CD4-positive, alpha-beta T cell treated with Interleukin-17A for 4 hours (primary cell): Measurements from ENCODE around the gene GTF2IRD1.
"Not testable (repeated sequence)": the region's sequence is repeated elsewhere in the genome, so short reads cannot be mapped to it uniquely, and the experiment has no call there.

ENCODE experiments used
- DNase-seq: peaks from one replicate; pipeline ENCODE4 v3.0.0-alpha.2; 2020; ENCODE audit warnings: mixed read lengths

Gene GTF2IRD1

DNA sequence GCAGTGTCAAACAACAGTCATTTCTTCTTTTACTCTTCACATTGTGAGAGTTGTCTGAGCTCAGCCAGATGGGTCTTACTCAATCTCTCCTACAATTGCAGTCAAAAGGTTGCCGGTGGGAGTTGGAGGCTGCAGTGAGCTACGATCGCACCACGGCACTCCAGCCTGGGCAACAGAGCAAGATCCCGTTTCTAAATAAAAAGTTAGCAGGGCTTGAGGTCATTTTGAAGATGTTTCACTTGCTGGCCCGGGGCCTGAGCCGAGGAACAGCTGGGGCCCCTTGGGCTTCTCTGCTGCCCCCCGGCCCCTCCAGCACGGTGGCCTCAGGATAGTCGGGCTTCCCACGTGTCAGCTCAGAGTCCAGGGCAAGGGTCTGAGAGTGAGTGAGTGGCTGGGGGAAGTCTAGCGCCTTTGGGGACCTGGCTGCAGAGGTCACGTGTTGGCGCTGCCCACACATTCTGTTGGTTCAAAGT lies 40.4 kb downstream of the GTF2IRD1 start:
- no peak for DNase-seq

DNA sequence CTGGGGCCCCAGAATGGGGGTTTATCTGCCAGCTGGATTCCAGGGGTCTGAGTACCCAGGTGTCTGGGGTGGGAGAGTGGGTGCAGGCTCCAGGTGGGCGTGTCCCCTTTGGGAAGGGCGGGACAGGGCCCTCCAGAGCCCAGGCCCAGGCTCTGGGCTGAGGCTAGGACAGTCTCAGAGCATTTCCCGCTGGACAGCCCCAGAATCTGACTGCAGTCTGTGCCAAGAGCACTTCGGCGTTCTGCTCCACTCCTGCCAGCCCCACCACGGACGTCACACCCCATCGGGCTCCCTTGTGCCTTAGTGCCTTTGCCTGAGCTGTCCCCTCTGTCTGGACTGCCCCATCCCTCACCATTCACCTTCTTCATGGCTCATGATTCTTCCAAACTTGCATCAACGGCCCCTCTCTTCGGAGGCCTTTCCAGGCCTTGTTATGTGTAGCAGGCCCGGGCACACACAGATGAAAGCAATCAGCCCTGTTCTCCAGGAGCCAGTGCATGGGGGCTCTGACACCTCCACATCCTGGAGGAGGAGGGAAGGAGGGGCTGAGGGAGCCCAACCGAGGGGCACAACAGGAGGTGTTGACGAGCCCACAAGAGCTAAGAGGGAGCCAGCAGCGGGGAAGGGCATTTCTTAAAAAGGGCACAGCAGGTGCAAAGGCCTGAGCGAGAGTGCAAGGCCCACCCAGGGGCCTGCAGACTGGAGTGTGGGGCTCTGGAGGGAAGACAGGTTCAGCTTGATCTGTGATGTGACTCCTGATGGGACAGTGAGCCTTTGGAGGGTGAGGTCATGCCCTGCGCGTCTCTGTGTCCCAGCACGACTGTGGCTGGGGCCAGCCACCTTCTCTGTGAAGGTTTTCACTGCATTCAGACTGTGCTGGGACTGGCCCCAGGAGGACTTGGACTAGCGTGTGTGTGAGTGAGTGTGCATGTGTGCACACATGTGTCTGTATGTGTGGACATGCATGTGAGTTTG lies 41.7 kb downstream of the GTF2IRD1 start:
- DNase-seq = no peak

DNA sequence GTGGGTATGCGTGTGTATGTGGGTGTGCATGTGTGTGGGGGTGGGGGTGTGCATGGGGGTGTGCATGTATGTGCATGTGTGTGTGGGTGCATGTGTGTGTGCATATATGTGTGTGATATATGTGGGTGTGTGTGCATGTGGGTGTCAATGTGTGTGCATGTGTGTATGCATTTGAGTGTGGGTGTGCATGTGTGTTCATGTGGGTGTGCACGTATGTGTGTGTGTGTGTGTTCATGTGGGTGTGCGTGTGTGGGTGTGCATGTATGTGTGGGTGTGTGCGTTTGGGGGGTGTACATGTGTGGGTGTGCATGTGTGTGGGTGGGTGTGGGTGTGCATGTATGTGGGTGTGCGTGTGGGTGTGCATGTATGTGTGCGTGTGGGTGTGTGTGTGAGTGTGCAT lies 42.6 kb downstream of the GTF2IRD1 start:
- DNase-seq = no peak

DNA sequence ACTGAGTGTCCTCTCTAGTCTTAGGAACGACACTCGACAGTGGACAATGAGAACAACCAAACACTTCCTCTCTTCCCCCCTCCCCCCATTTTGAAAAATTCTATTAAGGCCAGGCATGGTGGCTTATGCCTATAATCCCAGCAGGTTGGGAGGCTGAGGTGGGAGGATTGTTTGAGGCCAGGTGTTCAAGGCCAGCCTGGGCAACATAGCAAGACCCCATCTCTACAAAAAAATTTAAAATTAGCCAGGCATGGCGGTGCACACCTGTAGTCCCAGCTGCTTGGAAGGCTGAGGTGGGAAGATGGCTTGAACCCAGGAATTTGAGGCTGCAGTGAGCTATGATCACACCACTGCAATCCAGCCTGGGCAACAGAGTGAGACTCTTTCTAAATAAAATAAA lies 43.1 kb downstream of the GTF2IRD1 start:
- DNase-seq = not testable (repeated sequence)

DNA sequence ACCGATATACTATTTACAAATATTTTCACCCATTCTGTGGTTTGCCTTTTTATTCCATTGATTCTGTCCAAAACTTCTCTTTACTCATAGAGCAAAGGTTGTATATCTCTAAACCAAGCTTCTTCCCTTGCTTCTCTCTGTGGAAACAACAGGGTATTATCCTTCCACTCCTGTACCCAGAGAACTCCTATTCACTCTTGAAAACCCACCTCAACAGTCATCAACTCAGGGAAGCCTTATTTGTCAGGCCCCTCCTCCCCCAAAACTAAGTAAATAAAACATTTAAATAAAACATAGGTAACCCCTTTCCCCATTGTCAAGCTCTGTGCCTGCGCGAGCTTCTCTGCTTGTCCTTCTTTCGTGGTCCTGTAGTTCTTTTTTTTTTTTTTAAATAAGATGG lies 44.6 kb downstream of the GTF2IRD1 start:
- DNase-seq = no peak

DNA sequence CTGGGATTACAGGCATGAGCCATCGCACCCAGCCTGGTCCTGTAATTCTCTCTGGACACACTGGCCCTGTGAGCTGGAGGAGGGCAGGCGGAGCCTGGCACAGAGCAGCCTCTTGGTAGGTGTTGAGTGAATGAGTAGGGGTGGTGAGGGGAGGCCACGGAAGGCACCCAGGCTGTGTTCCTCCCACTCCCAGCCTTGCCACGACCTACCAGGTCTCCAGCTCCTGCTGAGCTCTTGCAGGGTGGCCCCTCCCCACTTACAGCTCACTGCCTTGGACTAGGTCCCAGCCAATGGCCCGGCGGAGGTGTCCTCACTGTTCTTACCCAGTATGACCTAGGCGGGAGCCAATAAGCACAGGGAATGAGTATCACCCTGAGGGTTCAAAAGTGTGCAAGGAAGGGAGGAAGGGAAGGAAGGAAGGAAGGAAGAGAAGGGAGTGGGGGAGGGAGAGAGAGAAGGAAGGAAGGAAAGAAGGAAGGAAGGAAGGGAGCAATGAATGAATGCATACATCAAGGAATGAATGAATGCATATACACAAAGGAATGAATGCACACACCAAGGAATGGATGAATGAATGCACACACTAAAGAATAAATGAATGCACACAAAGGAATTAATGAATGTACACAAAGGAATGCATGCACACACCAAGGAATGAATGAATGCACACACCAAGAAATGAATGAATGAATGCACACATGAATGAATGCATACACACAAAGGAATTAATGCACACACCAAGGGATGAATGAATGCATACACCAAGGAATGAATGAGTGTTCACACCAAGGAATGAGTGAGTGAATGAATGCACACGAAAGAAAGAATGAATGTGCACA lies 45.5 kb downstream of the GTF2IRD1 start:
- DNase-seq = no peak

DNA sequence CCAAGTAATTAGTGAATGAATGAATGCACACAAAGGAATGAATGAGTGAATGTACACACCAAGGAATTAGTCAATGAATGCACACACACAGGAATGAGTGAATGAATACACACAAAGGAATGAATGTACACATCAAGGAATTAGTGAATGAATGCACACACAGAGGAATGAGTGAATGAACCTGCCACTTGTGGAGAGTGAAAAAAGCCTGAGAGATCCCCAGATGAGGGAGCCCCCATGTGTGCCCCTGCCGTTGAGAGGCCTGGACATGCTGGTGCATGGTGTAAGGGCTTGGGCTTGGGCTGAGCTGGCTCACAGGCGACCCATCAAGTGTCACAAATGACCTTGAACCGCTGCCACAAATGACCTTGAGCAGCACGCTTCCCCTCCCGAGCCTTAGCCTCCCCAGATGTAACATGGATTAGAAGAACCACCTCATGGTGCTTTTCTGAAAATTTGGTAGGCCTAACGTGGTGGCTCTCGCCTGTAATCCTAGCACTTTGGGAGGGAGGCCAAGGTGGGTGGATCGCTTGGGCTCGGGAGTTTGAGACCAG lies 46.2 kb downstream of the GTF2IRD1 start:
- no peak for DNase-seq

DNA sequence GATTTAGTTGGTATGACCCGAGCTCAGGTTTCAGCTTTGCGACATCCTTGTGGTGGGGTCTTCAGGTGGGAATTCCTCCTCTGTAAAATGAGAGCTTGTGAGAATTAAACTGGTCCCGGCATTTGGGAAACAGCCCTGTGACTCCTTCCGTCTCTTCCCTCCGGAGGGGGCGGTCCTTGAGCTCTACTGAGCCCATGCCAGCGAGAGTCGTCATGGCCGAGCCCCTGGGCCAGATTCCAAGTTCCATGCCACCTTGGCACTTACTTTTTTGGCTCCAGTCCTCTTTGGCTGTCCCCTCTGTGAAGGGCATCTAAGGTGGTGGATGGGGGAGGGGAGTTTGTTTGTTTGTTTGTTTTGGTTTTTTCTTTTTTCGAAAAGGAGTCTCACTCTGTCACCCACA lies 47.6 kb downstream of the GTF2IRD1 start:
- DNase-seq = no peak

DNA sequence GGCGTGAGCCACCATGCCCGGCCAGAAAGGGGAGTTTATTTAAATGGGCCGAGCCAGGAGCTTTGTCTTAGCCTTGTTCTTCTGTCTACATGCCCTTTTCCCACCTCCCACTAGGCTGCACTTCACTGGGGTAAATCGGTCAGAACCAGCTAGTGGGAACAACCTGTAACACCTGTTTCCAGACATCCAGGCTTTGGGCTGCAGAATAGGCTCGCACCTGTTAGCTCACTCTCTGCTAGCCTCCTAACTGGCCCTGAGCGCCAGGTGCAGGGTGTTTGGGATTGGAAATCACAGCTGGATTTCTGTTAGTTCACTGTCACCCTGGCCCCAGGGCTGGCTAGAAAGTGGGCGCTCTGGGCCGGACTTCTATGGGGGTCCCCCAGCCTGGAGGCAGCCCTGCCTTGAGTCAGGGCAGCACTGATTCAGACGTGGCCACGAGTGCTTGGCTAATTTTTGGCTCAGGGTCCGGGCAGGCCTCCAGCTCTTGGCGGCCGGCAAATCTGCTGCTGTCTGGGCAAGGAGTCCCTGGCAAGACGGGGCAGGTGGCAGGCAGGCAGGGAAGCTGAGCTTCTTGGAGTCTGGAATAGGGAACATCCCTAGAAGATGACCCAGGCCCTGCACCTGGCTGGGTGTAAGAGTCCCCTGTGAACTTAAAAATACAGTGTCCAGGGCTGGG lies 48.6 kb downstream of the GTF2IRD1 start:
- DNase-seq = no peak

DNA sequence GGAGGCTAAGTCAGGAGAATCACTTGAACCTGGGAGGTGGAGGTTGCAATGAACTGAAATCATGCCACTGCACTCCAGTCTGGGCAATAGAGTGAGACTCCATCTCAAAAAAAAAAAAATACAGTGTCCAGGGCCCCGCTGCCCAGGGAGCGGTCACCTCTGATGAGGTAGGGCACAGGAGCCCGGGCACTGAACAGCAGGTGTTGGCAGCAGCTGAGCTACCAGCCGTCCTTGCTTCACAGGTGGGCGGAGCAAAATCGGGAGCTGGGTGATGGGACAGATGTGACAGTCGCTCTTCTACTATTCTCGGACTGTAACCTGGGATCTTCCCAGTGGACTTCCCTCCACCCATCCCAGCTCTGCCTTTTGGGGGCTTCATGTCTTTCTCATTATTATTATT lies 49.4 kb downstream of the GTF2IRD1 start:
- DNase-seq = no peak

DNA sequence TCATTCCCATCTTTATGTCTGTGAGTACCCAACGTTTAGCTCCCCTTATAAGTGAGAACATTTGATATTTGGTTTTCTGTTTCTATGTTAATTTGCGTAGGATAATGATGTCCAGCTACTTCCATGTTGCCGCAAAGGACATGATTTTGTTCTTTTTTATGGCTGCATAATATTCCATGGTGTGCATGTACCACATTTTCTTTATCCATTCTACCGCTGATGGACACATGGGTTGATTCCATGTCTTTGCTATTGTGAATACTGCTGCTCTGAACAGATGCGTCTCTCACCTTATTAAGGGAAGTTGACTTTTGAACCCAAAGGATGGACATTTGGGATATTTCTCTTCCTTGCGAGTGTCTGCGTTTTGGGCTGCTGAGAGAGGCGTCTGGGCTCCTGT lies 50.2 kb downstream of the GTF2IRD1 start:
- no peak for DNase-seq

DNA sequence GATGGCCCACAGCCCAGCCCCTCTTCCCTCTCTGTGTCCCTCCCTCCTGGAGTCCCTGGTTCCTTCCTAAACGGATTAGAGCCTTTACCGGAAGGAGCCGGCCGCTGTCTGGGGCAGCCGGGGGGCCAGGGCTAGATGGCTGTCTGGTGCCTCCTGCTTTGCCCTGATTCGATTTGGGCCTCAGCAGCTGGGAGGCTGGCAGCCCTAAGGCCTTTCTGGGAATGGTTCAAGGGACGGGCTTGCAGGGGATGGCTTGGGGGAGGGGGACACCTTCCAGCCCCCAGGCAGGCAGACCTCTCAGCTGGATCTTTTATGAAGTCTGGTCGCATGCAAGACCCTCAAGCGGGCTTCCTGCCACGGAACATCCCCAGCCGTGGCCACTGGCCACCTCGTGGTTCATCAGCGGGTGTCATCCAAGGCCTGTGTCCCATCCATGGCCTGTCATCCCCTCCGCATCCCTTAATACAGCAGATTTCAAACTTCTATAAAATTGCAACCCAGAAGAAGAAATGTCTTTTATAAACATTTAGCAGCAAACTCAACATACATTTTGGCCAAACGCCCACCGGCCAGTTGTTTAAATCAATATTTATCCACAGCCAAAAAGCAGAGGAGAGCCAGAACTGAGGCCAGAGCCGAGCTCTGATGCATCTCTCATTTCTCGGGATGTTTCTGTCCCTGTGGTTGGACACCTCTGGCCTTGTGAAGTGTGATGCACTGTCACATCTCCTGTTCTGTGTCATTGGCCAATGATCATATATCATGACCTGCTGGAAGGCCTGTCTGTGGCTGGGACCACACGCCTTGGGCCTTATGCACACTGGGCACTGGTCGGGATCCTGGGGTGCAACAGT lies 52.0 kb downstream of the GTF2IRD1 start:
- DNase-seq = no peak

DNA sequence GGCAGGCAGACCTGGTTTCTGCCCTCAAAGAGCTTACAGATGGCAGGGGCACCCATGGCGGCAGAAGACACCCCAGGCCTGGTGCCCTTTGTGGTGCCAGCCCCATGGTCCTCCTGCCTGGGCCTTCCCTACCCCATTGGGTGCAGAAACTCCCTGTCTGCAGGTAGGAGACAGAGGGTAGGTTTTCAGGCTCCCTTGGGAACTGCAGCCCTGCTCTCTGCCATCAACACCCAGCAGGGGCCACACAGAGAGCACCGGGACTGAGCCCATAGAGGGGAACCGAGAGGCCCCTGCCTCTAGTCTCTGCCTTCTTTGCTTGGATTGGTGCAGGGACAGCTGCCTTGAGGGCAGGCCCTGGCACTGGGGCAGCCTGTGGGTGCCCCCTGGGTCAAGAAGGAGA lies 52.6 kb downstream of the GTF2IRD1 start:
- DNase-seq = no peak

DNA sequence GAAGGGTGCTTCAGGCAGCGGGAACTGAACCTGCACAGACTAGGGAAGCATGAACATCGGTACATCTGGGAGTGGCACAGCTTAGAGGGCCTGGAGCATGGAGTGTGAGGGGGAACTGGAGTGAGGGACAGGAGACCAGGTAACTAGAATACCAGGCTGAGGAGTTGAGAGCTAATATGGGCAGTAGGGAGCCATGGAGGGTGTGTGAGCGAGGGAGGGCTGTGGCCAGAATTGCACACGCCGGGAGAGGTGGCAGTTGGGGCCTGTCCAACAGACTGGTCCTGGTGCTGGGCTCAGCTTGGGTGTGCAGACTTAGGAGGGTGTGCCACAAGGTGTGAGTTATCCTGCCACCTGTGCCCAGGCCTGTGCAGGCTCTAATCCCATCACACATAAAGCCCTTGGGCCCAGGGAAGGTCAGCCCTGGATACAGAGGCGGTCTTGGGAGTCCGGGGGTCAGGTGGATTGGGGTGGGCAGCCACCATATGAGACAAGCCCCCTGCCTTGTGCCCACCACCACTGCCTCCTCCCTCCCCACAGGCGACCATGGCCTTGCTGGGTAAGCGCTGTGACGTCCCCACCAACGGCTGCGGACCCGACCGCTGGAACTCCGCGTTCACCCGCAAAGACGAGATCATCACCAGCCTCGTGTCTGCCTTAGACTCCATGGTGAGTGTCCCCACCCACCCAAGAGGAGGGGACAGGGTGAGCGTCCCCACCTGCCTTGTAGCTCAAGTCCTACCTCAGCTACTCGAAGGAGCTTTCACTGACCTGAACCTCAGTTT lies 54.0 kb downstream of the GTF2IRD1 start:
- DNase-seq = no peak

DNA sequence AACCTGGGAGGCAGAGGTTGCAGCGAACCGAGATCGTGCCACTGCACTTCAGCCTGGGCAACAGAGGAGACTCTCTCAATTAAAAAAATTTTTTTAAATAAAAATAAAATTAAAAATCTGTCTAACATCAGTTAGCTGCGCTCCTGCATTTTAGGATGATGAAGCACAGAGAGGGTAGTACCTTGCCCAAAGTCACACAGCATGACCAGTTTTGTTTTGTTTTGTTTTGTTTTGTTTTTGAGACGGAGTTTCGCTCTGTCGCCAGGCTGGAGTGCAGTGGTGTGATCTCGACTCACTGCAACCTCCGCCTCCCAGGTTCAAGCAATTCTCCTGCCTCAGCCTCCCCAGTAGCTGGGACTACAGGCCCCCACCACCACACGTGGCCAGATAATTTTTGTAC lies 55.7 kb downstream of the GTF2IRD1 start:
- DNase-seq = not testable (repeated sequence)

DNA sequence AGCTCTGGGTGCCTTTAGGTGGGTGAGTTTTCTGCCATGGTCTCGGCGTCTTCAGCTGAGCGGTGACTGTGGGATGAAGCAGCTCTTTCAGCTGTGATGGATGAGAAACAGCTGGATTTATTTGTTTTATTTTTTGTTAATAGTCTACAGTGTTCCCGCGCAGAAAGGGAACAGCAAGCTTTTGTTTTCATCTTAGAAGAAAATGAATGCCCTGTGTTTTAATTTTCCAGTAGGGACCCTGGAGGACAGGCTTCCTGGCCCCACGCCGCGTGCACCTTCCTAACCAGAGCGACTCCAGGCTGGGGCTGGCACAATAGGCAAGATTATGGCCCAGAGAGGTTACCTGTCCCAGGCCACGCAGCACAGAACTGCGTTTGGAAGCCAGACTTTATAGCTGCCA lies 57.6 kb downstream of the GTF2IRD1 start:
- no peak for DNase-seq

DNA sequence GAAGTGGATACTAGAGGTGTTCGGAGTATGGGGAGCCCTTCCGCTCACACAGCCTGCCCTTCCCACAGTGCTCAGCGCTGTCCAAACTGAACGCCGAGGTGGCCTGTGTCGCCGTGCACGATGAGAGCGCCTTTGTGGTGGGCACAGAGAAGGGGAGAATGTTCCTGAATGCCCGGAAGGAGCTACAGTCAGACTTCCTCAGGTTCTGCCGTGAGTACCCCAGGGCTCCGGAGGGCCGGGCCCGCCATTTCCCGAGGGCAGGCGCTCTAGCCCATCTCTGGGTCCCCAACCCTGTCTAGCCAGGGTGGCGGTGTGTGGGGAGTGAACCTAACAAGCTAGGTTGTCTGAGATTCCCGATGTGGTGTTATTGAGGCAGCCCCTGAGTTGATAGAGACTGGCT lies 59.1 kb downstream of the GTF2IRD1 start:
- no peak for DNase-seq

DNA sequence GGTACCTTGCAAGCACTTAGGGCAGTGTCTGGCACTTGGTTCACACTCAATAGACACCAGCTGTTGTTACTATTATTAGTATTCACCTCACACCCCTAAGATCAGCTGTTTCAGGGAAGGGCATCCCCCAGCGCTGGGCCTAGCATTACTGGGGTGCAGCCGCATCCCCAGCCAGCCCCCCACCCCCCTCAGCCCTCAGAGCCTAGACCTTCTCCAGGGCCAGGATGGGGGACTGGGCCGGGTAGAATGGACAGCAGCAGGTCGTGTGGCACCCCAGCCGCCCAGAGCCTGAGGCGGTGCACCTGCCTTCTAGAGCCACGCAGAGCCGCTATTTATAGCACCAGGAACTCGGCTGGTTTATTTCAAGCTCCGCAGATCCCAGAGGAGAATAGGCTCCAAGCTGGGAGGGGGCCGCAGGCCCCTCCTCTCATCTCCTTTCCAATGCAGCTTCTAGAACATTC lies 60.5 kb downstream of the GTF2IRD1 start:
- DNase-seq = no peak

DNA sequence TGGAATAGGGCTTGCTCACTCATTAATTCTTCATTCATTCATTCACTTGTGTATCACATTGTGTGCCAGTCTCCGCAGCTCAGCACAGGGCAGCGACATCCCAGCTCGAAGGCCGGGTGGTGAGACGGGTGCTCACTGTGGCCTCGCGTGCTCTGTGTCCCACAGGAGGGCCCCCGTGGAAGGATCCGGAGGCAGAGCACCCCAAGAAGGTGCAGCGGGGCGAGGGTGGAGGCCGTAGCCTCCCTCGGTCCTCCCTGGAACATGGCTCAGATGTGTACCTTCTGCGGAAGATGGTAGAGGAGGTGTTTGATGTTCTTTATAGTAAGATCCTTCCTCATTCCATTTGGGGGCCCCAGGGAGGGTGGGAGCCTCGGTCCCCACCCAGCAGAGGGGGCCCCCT lies 61.6 kb downstream of the GTF2IRD1 start:
- no peak for DNase-seq

DNA sequence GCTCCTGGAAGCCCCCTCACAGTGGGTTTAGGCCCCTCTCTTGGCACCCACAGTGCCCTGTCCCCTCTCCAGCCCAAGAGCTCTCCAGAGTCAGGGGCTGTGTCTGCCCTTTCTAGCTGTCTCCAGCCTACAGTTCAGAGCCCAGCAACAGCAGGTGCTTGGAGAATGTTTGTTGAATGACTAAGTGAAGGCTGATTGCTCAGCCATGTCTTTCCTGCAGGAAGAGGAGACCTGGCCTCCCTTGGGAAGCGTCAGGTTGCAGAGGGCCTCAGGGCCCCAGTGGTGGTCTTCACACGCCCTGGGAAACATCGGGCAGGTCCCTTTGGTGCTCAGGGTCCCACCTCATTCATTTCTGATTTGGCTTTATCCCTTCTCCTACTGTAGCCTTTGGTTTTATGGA lies 62.5 kb downstream of the GTF2IRD1 start:
- no peak for DNase-seq

DNA sequence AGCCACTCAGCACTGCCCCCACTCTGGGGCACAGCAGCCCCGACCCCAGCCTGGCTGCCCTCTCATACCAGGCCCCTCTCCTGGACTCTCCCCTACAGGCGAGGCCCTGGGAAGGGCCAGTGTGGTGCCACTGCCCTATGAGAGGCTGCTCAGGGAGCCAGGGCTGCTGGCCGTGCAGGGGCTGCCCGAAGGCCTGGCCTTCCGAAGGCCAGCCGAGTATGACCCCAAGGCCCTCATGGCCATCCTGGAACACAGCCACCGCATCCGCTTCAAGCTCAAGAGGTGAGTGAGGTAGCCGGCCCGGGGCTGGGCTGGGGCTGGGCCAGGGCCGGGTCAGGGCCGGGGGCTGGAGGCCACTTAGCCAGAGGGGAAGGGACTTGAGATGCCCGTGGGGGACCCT lies 64.3 kb downstream of the GTF2IRD1 start:
- no peak for DNase-seq
